ENCODE measurements around the gene PTTG1. TPM values are rescaled to one million over a fixed set of nuclear protein-coding genes. Genes with fewer than 3 reads are reported as not detected.
A peak's percentile ranks its signal among the peaks of the same experiment; 100 is the strongest.

Gene PTTG1
- total and polyA plus RNA-seq, 2 donors (not counting 1 experiment from before 2014, with no cell fraction given): 8.1 to 15.4 TPM

GRCh38 chr5:160470437-160471361 lies 49.0 kb downstream of the PTTG1 start:
- Histone ChIP-seq H3K79me2 (ENCODE audit: control insufficient read depth, insufficient read depth, low read length) (peaks cover 16% of the 10 kb centered on the region), H3K27ac (ENCODE audit: low read length in 2 of 2) (no peak overlapping the region), H3K27me3 (replicated peaks in 1 of 4; ENCODE audit: control extremely low read depth in 1 of 4, control insufficient read depth in 3 of 4, insufficient read depth in 4 of 4, low read length in 3 of 4) (peaks cover 0 to 21% (median 0%) of the 10 kb centered on the region in 4 experiments), H3K4me3 (ENCODE audit: control extremely low read depth in 1 of 5, extremely low read depth in 1 of 5, insufficient read depth in 1 of 5, low read depth in 2 of 5, low read length in 4 of 5) (no peak overlapping the region), H3K9me3 (ENCODE audit: control extremely low read depth in 1 of 3, control insufficient read depth in 2 of 3, insufficient read depth in 1 of 3, low read length in 2 of 3) (no peaks in the 10 kb centered on the region), H3K36me3 (replicated peaks in 1 of 2; ENCODE audit: control extremely low read depth in 1 of 2, control insufficient read depth in 1 of 2, extremely low read depth in 1 of 2, insufficient read depth in 2 of 2, low read length in 1 of 2) (peaks cover 0 to under 1% of the 10 kb centered on the region in 2 experiments), H2AFZ (ENCODE audit: insufficient read depth, low read depth, low read length, poor library complexity, severe bottlenecking) (peak overlapping the region; percentile 9), H3K4me1 (ENCODE audit: control insufficient read depth in 2 of 2, insufficient read depth in 2 of 2, low read length in 2 of 2) (peaks cover 48 to 53% of the 10 kb centered on the region in 2 donors), H3K9ac (ENCODE audit: low read length) (no peak overlapping the region), H3K4me2 (replicated peaks; ENCODE audit: low read depth, low read length, poor library complexity, severe bottlenecking) (peak overlapping the region; percentile 17), H4K20me1 (ENCODE audit: control insufficient read depth, insufficient read depth, low read length, poor library complexity, severe bottlenecking) (no peaks in the 10 kb centered on the region)
- no peak for TF ChIP-seq EZH2 (IDR thresholded peaks at IDR 0.05; ENCODE audit: borderline replicate concordance, insufficient read depth, low read depth, low read length, poor library complexity, severe bottlenecking)
- TF ChIP-seq, protein P1, sequence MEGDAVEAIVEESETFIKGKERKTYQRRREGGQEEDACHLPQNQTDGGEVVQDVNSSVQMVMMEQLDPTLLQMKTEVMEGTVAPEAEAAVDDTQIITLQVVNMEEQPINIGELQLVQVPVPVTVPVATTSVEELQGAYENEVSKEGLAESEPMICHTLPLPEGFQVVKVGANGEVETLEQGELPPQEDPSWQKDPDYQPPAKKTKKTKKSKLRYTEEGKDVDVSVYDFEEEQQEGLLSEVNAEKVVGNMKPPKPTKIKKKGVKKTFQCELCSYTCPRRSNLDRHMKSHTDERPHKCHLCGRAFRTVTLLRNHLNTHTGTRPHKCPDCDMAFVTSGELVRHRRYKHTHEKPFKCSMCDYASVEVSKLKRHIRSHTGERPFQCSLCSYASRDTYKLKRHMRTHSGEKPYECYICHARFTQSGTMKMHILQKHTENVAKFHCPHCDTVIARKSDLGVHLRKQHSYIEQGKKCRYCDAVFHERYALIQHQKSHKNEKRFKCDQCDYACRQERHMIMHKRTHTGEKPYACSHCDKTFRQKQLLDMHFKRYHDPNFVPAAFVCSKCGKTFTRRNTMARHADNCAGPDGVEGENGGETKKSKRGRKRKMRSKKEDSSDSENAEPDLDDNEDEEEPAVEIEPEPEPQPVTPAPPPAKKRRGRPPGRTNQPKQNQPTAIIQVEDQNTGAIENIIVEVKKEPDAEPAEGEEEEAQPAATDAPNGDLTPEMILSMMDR (IDR thresholded peaks at IDR 0.05): no peak
- ATAC-seq (ENCODE audit: low read depth): no peak
- peak overlapping the region; percentile 62 for H3K27ac Mint-ChIP-seq
- ChIA-PET CTCF (interaction anchor here (3.2 kb wide), 1 partner anchor 32 kb away, joined by 26 read pairs; no protein-coding TSS in a partner anchor), POLR2A (no interaction called here)
- no peak for DNase-seq
- peaks cover 59% of the 10 kb centered on the region for H3K4me1 Mint-ChIP-seq
- WGBS (ENCODE audit: insufficient coverage): 4% methylated on average over 4 of the region's 7 CpGs
- H3K27me3 Mint-ChIP-seq: no peaks in the 10 kb centered on the region
- no peaks in the 10 kb centered on the region for H3K9me3 Mint-ChIP-seq (ENCODE audit: insufficient read depth)
- intact Hi-C loops (cut with micrococcal nuclease): no loop called here
- peak overlapping the region; percentile 78 for H3K4me3 Mint-ChIP-seq

DNA sequence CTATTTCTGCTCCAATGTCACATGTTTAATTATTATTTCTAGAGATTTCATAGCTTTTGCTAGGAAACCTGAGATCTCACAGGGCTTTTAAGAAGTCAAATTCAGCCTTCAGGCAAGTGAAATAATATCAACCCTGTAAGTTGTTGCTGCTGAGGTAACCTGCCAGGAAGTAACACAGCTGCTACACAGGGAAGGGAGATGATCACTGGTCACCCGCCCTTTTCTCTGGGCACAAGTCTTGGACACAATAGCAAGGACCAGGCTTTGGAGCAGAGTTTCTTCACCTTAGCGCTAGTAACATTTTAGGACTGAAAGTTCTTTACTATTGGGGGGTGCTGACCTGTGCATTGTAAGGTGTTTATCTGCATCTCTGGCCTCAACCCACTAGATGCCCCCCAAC lies 50.1 kb downstream of the PTTG1 start:
- DNase-seq: no peak
- Mint-ChIP-seq H3K4me1 (peaks cover 53% of the 10 kb centered on the region), H3K27ac (no peak overlapping the region), H3K9me3 (ENCODE audit: insufficient read depth) (no peaks in the 10 kb centered on the region), H3K27me3 (no peaks in the 10 kb centered on the region), H3K4me3 (peak overlapping the region; percentile 32)
- CTCF ChIA-PET: interaction anchor here (3.2 kb wide), 1 partner anchor 33 kb away, joined by 26 read pairs; no protein-coding TSS in a partner anchor
- Histone ChIP-seq H3K9ac (ENCODE audit: low read length) (no peak overlapping the region), H3K4me2 (replicated peaks; ENCODE audit: low read depth, low read length, poor library complexity, severe bottlenecking) (no peak overlapping the region), H3K27ac (ENCODE audit: low read length in 2 of 2) (no peak overlapping the region), H4K20me1 (ENCODE audit: control insufficient read depth, insufficient read depth, low read length, poor library complexity, severe bottlenecking) (no peaks in the 10 kb centered on the region), H3K27me3 (replicated peaks in 1 of 4; ENCODE audit: control extremely low read depth in 1 of 4, control insufficient read depth in 3 of 4, insufficient read depth in 4 of 4, low read length in 3 of 4) (peaks cover 0 to 15% (median 0%) of the 10 kb centered on the region in 4 experiments), H2AFZ (ENCODE audit: insufficient read depth, low read depth, low read length, poor library complexity, severe bottlenecking) (no peak overlapping the region), H3K4me1 (ENCODE audit: control insufficient read depth in 2 of 2, insufficient read depth in 2 of 2, low read length in 2 of 2) (peaks cover 43 to 46% of the 10 kb centered on the region in 2 donors), H3K4me3 (ENCODE audit: control extremely low read depth in 1 of 5, extremely low read depth in 1 of 5, insufficient read depth in 1 of 5, low read depth in 2 of 5, low read length in 4 of 5) (no peak overlapping the region), H3K36me3 (replicated peaks in 1 of 2; ENCODE audit: control extremely low read depth in 1 of 2, control insufficient read depth in 1 of 2, extremely low read depth in 1 of 2, insufficient read depth in 2 of 2, low read length in 1 of 2) (peaks cover 0 to 3% of the 10 kb centered on the region in 2 experiments), H3K9me3 (ENCODE audit: control extremely low read depth in 1 of 3, control insufficient read depth in 2 of 3, insufficient read depth in 1 of 3, low read length in 2 of 3) (no peaks in the 10 kb centered on the region), H3K79me2 (ENCODE audit: control insufficient read depth, insufficient read depth, low read length) (peaks cover 19% of the 10 kb centered on the region)
- WGBS (ENCODE audit: insufficient coverage): 50% methylated on average over 1 of the region's 2 CpGs
- intact Hi-C loops (cut with micrococcal nuclease): no loop called here
- POLR2A ChIA-PET: no interaction called here
- no peak for TF ChIP-seq EZH2 (IDR thresholded peaks at IDR 0.05; ENCODE audit: borderline replicate concordance, insufficient read depth, low read depth, low read length, poor library complexity, severe bottlenecking)
- TF ChIP-seq, protein P1 (IDR thresholded peaks at IDR 0.05): no peak
- ATAC-seq (ENCODE audit: low read depth): no peak

All from B cell (primary cell).